BJ (cell line): ENCODE results near the gene CHST11. TPM values are rescaled to one million over a fixed set of nuclear protein-coding genes. Genes with fewer than 3 reads are reported as not detected.
A peak's percentile ranks its signal among the peaks of the same experiment; 100 is the strongest.

Experiments
- CTCF ChIA-PET: fragments of 350-600 bp; formaldehyde crosslinking; extraction: SDS; loops from one replicate; lab custom pipeline; 2021; ENCODE audit warnings: antibody characterized with exemption, inconsistent platforms; lab: Yijun Ruan, JAX
- POLR2A ChIA-PET: fragments of 300-600 bp; sonication (Branson Sonifier 250); formaldehyde crosslinking; extraction: SDS; loops from one replicate; lab custom pipeline; 2021; ENCODE audit warnings: antibody characterized with exemption; lab: Charles Lee
- DNase-seq: peaks from one replicate; pipeline ENCODE4 v3.0.0-alpha.2; 2011; ENCODE audit warnings: low read depth
- H3K27me3 ChIP-seq: 2 replicates; pipeline ENCODE4 v1.6.0; 2011; ENCODE audit warnings: low read length; ENCODE audit not compliant: control insufficient read depth, insufficient read depth
- H3K36me3 ChIP-seq: 2 replicates; pipeline ENCODE4 v1.5.1; 2011; ENCODE audit warnings: low read length; ENCODE audit not compliant: control insufficient read depth, insufficient read depth
- H3K4me3 ChIP-seq: 2 replicates; pipeline ENCODE4 v1.5.1; 2011; ENCODE audit warnings: low read depth, mild to moderate bottlenecking, control low read depth, low read length
- polyA plus RNA-seq: library from polyadenylated mRNA; depleted of rRNA; stranded (reverse); fragments of >200 nt; gene quantifications from 2 replicates; pipeline ENCODE4 v1.2.3, GENCODE V29; 2011
- TF ChIP-seq, protein P1 (sequence below): IDR thresholded peaks from 2 replicates; pipeline ENCODE4 v1.5.1; 2011; ENCODE audit warnings: low read depth, mild to moderate bottlenecking, control low read depth, inconsistent platforms, low read length, moderate library complexity; ENCODE audit not compliant: insufficient read depth

The CHST11 gene
- polyA plus RNA-seq, 1 experiment: 7.3 TPM

DNA sequence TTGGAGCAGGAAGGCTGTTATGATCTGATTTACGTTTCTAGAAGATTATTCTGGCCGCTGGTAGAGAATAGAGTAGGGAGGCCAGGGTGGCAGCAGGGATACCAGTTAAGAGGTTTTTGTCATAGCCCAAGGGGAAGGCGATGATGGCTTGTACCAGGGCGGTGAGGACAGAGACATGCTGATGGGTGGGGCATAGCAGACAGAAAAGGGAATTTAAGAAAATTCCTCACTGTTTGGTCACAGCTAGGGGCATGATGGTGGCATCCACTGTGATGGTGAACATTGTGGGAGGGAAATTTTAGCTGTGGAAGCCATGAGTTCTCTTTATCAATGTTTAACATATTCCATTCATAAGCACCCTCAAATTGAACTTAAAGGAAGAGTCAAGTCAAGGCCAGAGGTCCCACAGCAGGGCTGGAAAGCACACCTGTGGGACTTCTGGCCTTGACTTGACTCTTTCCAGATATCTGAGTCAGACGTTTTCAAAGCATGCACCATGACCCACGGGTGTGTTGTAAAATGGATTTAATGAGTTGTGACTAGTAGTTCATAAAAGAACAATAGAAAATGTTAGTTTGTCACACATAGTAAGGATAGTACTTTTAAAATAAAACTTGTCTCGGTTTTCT lies 134.6 kb downstream of the CHST11 start:
- POLR2A ChIA-PET: no interaction called here

DNA sequence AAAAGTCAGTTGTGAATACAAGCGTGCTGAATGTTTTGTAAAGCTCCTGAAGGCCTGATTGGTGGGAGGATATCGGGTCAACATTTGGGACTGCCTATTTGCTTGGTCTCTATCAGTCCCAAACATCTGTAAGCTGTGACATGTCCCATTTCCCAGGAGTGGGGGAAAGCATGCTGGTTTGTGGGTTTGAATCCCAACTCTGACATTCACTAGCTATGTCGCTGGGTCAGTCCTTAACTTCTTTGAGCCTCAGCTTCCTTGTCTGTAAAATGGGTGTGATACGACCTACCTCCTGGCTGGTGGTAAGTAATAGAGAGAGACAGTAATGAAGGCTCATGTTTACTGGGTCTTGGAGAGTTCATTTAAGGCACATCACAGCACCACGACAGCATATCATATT lies 136.7 kb downstream of the CHST11 start:
- Histone ChIP-seq H3K36me3 (no peaks in the 10 kb centered on the region), H3K4me3 (no peak overlapping the region), H3K27me3 (no peaks in the 10 kb centered on the region)
- no peak for DNase-seq
- ChIA-PET POLR2A (no interaction called here), CTCF (no interaction called here)
- TF ChIP-seq, protein P1, sequence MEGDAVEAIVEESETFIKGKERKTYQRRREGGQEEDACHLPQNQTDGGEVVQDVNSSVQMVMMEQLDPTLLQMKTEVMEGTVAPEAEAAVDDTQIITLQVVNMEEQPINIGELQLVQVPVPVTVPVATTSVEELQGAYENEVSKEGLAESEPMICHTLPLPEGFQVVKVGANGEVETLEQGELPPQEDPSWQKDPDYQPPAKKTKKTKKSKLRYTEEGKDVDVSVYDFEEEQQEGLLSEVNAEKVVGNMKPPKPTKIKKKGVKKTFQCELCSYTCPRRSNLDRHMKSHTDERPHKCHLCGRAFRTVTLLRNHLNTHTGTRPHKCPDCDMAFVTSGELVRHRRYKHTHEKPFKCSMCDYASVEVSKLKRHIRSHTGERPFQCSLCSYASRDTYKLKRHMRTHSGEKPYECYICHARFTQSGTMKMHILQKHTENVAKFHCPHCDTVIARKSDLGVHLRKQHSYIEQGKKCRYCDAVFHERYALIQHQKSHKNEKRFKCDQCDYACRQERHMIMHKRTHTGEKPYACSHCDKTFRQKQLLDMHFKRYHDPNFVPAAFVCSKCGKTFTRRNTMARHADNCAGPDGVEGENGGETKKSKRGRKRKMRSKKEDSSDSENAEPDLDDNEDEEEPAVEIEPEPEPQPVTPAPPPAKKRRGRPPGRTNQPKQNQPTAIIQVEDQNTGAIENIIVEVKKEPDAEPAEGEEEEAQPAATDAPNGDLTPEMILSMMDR: no peak

More for the DNA sequence above, 134.6 kb downstream of the CHST11 start:
- Histone ChIP-seq H3K36me3 (no peaks in the 10 kb centered on the region), H3K27me3 (no peaks in the 10 kb centered on the region), H3K4me3 (no peak overlapping the region)
- DNase-seq: no peak
- TF ChIP-seq, protein P1: no peak
- CTCF ChIA-PET: no interaction called here

DNA sequence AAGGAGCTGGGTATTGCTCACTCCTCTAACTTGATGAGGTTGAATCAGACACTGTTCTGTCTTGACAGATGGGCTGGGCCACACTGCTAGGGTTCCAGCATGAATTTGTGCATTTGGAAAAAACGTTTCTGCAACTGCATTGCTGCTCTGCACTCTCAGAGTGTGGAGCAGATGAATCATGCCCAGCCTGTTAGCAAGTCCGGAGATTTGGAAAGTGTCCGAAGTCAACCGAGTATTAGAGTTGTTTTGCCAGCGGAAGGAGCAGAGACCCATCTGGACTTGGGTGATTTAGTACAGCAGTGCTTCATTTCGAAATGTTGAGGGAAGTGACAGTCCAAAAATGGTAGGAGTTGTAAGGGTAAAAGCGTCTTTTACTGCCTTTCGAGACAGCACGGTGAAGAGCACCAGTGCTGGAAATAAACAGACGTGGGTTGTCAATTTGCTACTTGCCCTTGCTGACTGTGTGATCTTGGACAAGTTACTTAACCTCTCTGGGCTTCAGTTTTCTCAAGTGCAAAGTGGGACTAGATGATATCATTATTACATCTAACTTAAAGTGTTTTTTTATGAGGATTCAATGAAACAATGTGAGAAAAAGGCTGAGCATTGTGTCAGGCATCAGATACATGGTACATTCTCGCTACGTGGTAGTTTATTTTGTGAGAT lies 139.5 kb downstream of the CHST11 start:
- H3K27me3 ChIP-seq: no peaks in the 10 kb centered on the region
- DNase-seq: peak; percentile 84
- POLR2A ChIA-PET: no interaction called here
- CTCF ChIA-PET: interaction anchor here (1.1 kb wide), 1 partner anchor 11 kb away, joined by 3 read pairs; no protein-coding TSS in a partner anchor
- no peaks in the 10 kb centered on the region for H3K36me3 ChIP-seq
- TF ChIP-seq, protein P1: no peak
- H3K4me3 ChIP-seq: no peak overlapping the region

DNA sequence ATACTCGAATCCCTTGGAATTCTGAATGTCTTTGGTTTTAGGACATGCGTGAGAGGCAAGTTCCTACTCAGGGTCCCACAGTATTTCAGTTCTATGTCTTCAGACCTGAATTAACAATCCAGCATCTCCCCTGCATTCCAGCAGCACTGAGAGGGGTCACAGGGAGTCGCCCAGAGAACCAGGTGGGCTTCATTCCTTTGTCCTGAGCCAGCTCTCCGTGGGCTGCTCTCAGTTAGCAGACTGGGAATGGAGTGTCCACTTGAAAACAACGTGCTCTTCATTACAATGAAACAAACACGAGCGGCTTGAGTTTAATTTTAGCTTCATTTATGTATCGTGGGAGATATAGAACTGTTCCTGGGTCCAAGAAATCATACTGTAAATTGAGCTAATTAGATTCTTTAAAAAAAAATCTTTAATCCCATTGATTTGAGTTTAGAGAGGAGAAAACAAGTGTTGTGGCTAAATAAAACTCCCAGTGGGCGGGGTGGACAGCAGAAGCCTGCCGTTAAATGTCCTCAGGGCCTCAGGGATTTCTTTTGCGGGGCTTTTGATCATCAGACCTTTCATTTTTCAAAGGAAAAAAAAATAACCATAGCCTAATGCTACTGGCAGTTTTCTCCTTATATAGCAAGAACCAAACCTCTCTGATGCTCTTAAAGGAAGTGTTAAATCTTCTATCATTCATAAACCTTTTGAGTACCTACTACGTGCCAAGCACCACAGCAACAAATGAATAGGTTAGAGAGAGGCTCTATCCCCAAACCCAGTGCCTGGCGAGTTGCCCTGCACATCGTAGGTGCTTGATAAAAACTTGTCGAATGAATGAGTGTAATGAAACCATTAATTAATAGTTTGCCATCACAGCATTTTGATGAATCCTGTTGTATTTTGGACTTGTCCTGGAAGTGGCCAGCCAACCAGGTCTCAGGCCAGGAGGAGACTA lies 140.4 kb downstream of the CHST11 start:
- ChIA-PET POLR2A (no interaction called here), CTCF (no interaction called here)
- H3K36me3 ChIP-seq: no peaks in the 10 kb centered on the region
- TF ChIP-seq, protein P1: no peak
- no peaks in the 10 kb centered on the region for H3K27me3 ChIP-seq
- no peak for DNase-seq
- no peak overlapping the region for H3K4me3 ChIP-seq
